Upper lobe of right lung (tissue), 1 donor: Measurements from ENCODE around the gene PCGF2. TPM values are rescaled to one million over a fixed set of nuclear protein-coding genes. Genes with fewer than 3 reads are reported as not detected.
A peak's percentile ranks its signal among the peaks of the same experiment; 100 is the strongest.
"Not testable (repeated sequence)": the region's sequence is repeated elsewhere in the genome, so short reads cannot be mapped to it uniquely, and the experiment has no call there.

ENCODE experiments used
- ATAC-seq: fragments of 200-7000 bp; cut with Tn5 transposase; one replicate; pipeline ENCODE4 v1.9.1; 2020; ENCODE audit warnings: mild to moderate bottlenecking, moderate library complexity
- DNase-seq: peaks from one replicate; pipeline ENCODE4 v3.0.0-alpha.2; 2020
- H3K27ac ChIP-seq: fragments of 200-600 bp; one replicate; pipeline ENCODE4 v1.8.0; 2022
- H3K27me3 ChIP-seq: fragments of 200-600 bp; one replicate; pipeline ENCODE4 v1.8.0; 2022; ENCODE audit warnings: mild to moderate bottlenecking
- H3K36me3 ChIP-seq: fragments of 200-600 bp; one replicate; pipeline ENCODE4 v1.8.0; 2022
- H3K4me1 ChIP-seq: fragments of 200-600 bp; one replicate; pipeline ENCODE4 v1.8.0; 2022
- H3K4me3 ChIP-seq: fragments of 200-600 bp; one replicate; pipeline ENCODE4 v1.8.0; 2022; ENCODE audit warnings: mild to moderate bottlenecking
- H3K9me3 ChIP-seq: fragments of 200-600 bp; one replicate; pipeline ENCODE4 v1.8.0; 2022
- intact Hi-C: fragments of 100-400 bp; cut with DNase I; formaldehyde crosslinking; loops from one replicate; pipeline ENCODE4 v1.11.0; 2022
- total RNA-seq: library from RNA; stranded (reverse); fragmentation: NEBNext Ultra II Directional; extraction: Animal tissue kit (Norgen Biotek cat#: 25700); gene quantifications from one replicate; pipeline ENCODE4 v1.2.1, GENCODE V29; 2021
- TF ChIP-seq, protein P1 (sequence below): fragments of 200-600 bp; IDR thresholded peaks from one replicate; pipeline ENCODE4 v1.8.0; 2022; ENCODE audit warnings: antibody characterized with exemption
- donor health status: DM: no; HTN: yes; CAD: no; lungs with severe emphysema.

Gene PCGF2
- total RNA-seq, 1 donor from 2014 or later, result 59.1 TPM

DNA sequence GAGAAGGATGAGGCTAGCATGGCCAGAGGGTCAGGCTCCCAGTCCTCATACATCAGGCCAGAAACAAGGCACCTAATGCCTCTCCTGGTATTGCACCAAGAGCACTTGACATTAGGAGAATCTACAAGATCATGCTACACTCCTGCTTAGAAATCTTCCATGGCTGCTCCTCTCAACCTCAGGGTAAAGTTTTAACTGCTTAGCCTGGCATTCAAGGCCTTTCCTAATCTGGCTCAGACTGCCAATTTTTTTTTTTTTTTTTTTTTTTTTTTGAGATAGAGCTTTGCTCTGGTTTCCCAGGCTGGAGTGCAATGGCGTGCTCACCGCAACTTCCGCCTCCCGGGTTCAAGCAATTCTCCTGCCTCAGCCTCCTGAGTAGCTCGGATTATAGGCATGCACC is 43.0 kb upstream of the PCGF2 start:
- no peak overlapping the region for H3K4me3 ChIP-seq
- TF ChIP-seq, protein P1, sequence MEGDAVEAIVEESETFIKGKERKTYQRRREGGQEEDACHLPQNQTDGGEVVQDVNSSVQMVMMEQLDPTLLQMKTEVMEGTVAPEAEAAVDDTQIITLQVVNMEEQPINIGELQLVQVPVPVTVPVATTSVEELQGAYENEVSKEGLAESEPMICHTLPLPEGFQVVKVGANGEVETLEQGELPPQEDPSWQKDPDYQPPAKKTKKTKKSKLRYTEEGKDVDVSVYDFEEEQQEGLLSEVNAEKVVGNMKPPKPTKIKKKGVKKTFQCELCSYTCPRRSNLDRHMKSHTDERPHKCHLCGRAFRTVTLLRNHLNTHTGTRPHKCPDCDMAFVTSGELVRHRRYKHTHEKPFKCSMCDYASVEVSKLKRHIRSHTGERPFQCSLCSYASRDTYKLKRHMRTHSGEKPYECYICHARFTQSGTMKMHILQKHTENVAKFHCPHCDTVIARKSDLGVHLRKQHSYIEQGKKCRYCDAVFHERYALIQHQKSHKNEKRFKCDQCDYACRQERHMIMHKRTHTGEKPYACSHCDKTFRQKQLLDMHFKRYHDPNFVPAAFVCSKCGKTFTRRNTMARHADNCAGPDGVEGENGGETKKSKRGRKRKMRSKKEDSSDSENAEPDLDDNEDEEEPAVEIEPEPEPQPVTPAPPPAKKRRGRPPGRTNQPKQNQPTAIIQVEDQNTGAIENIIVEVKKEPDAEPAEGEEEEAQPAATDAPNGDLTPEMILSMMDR, result no peak
- H3K27ac ChIP-seq, result no peak overlapping the region
- ATAC-seq, result no peak
- intact Hi-C loops, result no loop called here
- no peaks in the 10 kb centered on the region for H3K9me3 ChIP-seq
- no peaks in the 10 kb centered on the region for H3K27me3 ChIP-seq
- no peak for DNase-seq
- peaks cover 13% of the 10 kb centered on the region for H3K36me3 ChIP-seq
- peaks cover 6% of the 10 kb centered on the region for H3K4me1 ChIP-seq

DNA sequence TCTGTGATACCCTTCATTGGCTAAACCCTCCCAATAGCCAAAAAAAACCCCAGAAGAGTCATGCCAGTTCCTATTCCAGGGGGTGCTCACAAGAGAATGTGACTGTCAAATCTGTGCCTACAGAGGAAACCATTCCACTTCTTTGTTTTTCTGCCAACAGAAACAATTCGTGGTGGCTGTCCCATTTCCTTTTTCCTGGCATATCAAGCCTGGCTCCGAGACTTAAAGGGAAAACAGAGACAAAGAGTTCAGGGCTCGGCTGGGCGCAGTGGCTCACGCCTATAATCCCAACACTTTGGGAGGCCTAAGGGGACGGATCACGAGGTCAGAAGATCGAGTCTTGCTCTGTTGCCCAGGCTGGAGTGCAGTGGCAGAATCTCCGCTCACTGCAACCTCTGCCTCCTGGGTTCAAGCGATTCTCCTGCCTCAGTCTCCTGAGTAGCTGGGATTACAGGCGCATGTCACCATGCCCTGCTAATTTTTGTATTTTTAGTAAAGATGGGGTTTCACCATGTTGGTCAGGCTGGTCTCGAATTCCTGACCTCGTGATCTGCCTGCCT is 42.1 kb upstream of the PCGF2 start:
- H3K27ac ChIP-seq, result peak overlapping the region; percentile 42
- not testable (repeated sequence) for DNase-seq

DNA sequence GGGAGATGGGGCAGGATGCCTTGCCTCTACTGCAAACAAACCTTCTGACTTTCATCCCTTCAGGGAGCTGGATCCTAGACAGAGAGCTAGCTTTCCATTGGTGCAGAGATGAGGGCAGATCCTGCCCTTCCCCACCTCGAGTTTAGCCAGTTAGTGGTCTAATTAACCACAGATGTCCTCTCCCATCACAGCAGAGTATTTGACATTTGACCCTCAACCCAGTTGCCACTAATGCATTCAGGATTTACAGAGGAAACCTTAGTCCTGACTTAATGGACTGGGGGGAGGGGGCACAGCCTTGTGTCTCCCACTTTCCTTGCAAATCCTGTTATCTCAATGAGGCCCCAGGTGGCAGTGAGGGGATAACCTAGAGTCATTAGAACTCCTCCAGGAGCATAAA is 41.0 kb upstream of the PCGF2 start:
- no peak overlapping the region for H3K27ac ChIP-seq
- peaks cover 6% of the 10 kb centered on the region for H3K4me1 ChIP-seq

More for the DNA sequence above, 42.1 kb upstream of the PCGF2 start:
- peaks cover 22% of the 10 kb centered on the region for H3K36me3 ChIP-seq
- peak; percentile 14 for ATAC-seq
- H3K9me3 ChIP-seq, H3K4me1 ChIP-seq, H3K4me3 ChIP-seq, H3K27me3 ChIP-seq, intact Hi-C loops: not testable (repeated sequence)

DNA sequence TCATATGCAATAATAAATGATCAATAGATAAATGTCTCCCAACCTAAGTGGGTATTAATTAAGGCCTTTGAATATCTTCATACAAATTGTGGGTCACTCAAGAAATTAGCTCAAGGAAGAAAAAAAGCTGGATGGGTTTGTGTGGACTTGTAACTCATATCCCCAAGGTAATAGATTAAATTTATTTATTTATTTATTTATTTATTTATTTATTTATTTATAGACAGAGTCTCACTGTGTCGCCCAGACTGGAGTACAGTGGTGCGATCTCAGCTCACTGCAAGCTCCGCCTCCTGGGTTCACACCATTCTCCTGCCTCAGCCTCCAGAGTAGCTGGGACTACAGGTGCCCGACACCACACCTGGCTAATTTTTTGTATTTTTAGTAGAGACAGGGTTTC is 39.9 kb upstream of the PCGF2 start:
- H3K4me1 ChIP-seq, ATAC-seq, H3K27me3 ChIP-seq, intact Hi-C loops, H3K4me3 ChIP-seq, H3K27ac ChIP-seq, DNase-seq, H3K9me3 ChIP-seq: not testable (repeated sequence)
- H3K36me3 ChIP-seq, result peaks cover 43% of the 10 kb centered on the region

More for the DNA sequence above, 41.0 kb upstream of the PCGF2 start:
- no peaks in the 10 kb centered on the region for H3K27me3 ChIP-seq
- no peaks in the 10 kb centered on the region for H3K9me3 ChIP-seq
- H3K36me3 ChIP-seq, result peaks cover 31% of the 10 kb centered on the region
- ATAC-seq, result no peak
- TF ChIP-seq, protein P1, result no peak
- no peak overlapping the region for H3K4me3 ChIP-seq
- no peak for DNase-seq
- intact Hi-C loops, result no loop called here

DNA sequence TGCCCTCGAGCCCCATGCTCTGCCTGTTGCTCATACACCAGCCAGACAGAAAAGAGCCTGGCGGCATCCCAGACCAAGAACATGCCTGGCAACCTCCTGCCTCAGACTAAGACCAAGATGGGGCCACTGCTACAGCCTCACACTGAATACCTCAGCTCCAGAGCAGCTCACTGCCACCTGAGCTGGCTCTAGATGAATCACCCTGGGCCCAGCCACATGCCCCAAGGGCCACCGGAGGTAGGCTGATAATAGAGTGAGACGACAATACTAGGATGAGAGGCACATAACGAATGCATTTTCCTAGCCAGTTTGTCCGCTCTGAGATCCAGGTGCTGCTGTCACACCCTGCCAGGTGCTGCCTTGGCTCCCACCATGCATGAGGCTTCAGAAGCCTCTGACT is 38.2 kb upstream of the PCGF2 start:
- Histone ChIP-seq H3K4me1 (peaks cover 6% of the 10 kb centered on the region), H3K27ac (no peak overlapping the region), H3K4me3 (no peak overlapping the region), H3K36me3 (peaks cover 51% of the 10 kb centered on the region), H3K27me3 (no peaks in the 10 kb centered on the region), H3K9me3 (no peaks in the 10 kb centered on the region)
- ATAC-seq (no peak), DNase-seq (no peak)
- TF ChIP-seq, protein P1, result no peak
- intact Hi-C loops, result no loop called here

DNA sequence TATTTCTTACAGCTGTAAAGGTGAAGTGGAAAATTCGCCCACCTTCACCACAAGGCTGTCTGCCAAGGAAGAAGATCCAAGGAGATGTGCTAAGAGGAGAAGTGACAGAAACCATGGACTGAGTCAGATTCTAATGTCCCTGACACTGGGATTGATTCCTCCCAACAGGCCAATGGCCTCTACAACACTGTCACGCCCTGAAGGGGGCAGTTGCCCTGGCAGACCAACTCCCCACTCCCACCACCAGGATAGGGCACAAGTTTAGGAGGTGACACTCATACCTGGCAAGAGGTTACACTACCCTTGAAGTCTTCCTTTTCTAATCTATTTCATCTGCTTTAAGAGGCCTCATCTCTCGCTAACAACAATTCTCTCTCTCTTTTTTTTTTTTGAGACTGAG is 35.1 kb upstream of the PCGF2 start:
- TF ChIP-seq, protein P1, result no peak
- no peaks in the 10 kb centered on the region for H3K27me3 ChIP-seq
- H3K36me3 ChIP-seq, result peaks cover 82% of the 10 kb centered on the region
- H3K27ac ChIP-seq, result no peak overlapping the region
- H3K4me1 ChIP-seq, result no peaks in the 10 kb centered on the region
- no peak overlapping the region for H3K4me3 ChIP-seq
- ATAC-seq, result no peak
- no peaks in the 10 kb centered on the region for H3K9me3 ChIP-seq
- DNase-seq, result no peak
- intact Hi-C loops, result no loop called here
